AG09309 (cell line): Measurements from ENCODE around the gene CHMP3.
"Not testable (repeated sequence)": the region's sequence is repeated elsewhere in the genome, so short reads cannot be mapped to it uniquely, and the experiment has no call there.

Experiments
- DNase-seq: peaks from one replicate; pipeline ENCODE4 v3.0.0-alpha.2; 2010; ENCODE audit warnings: low read depth
- H3K4me3 ChIP-seq: 2 replicates; pipeline ENCODE4 v1.5.1; 2011; ENCODE audit warnings: mild to moderate bottlenecking, low read depth, low read length, moderate library complexity; ENCODE audit not compliant: control insufficient read depth
- CTCF ChIP-seq: IDR thresholded peaks from 2 replicates; pipeline ENCODE4 v1.5.1; 2011; ENCODE audit warnings: mild to moderate bottlenecking, low read depth, low read length, inconsistent platforms; ENCODE audit not compliant: insufficient read depth, control insufficient read depth; ENCODE audit errors: missing control alignments

Gene CHMP3

GRCh38 chr2:86593266-86593665 lies 30.0 kb upstream of the CHMP3 start:
- no peak overlapping the region for H3K4me3 ChIP-seq
- TF ChIP-seq CTCF = no peak
- DNase-seq = no peak

GRCh38 chr2:86592547-86593230 lies 29.4 kb upstream of the CHMP3 start:
- H3K4me3 ChIP-seq = no peak overlapping the region
- no peak for TF ChIP-seq CTCF
- DNase-seq = no peak

- DNase-seq = not testable (repeated sequence)
These were observed 26.5 kb upstream of the CHMP3 start for GRCh38 chr2:86589701-86590100.

GRCh38 chr2:86584151-86584913 lies 21.1 kb upstream of the CHMP3 start:
- TF ChIP-seq CTCF = no peak
- peak; percentile 7 for DNase-seq

More at GRCh38 chr2:86589701-86590100, 26.5 kb upstream of the CHMP3 start:
- not testable (repeated sequence) for H3K4me3 ChIP-seq

GRCh38 chr2:86580560-86580959 lies 17.3 kb upstream of the CHMP3 start:
- no peak for TF ChIP-seq CTCF
- DNase-seq = no peak
- H3K4me3 ChIP-seq = no peak overlapping the region

More at GRCh38 chr2:86584151-86584913, 21.1 kb upstream of the CHMP3 start:
- H3K4me3 ChIP-seq = no peak overlapping the region

- H3K4me3 ChIP-seq = no peak overlapping the region
- TF ChIP-seq CTCF = no peak
- DNase-seq = no peak
These were observed 14.7 kb upstream of the CHMP3 start for GRCh38 chr2:86577817-86578456.

GRCh38 chr2:86570059-86570458 lies 6.8 kb upstream of the CHMP3 start:
- no peak overlapping the region for H3K4me3 ChIP-seq
- no peak for DNase-seq
- TF ChIP-seq CTCF = no peak
